Measurements from ENCODE around the gene TMEM130. TPM values are rescaled to one million over a fixed set of nuclear protein-coding genes. Genes with fewer than 3 reads are reported as not detected.

Gene TMEM130
- not detected in 2 replicates for total RNA-seq

- no peak for DNase-seq (ENCODE audit: extremely low read depth, low read depth, low spot score)
These were observed at the start of gene TMEM130 for GRCh38 chr7:98869597-98870120. TSS of gene TMEM130 (minus strand) at chr7:98870014. CDS start at chr7:98869861, 153 bp downstream.

GRCh38 chr7:98917331-98917730 is 47.5 kb upstream of the TMEM130 start:
- DNase-seq (ENCODE audit: extremely low read depth, low read depth, low spot score) = no peak

GRCh38 chr7:98913612-98914011 is 43.8 kb upstream of the TMEM130 start:
- DNase-seq (ENCODE audit: extremely low read depth, low read depth, low spot score) = no peak

- no peak for DNase-seq (ENCODE audit: extremely low read depth, low read depth, low spot score)
These were observed 43.2 kb upstream of the TMEM130 start for GRCh38 chr7:98913026-98913425.

- DNase-seq (ENCODE audit: extremely low read depth, low read depth, low spot score) = no peak
These were observed 42.1 kb upstream of the TMEM130 start for GRCh38 chr7:98911916-98912315.

- DNase-seq (ENCODE audit: extremely low read depth, low read depth, low spot score) = no peak
These were observed 40.6 kb upstream of the TMEM130 start for GRCh38 chr7:98910427-98910826.

- DNase-seq (ENCODE audit: extremely low read depth, low read depth, low spot score) = no peak
These were observed 39.7 kb upstream of the TMEM130 start for GRCh38 chr7:98909487-98909886.

GRCh38 chr7:98908585-98908984 is 38.8 kb upstream of the TMEM130 start:
- DNase-seq (ENCODE audit: extremely low read depth, low read depth, low spot score) = no peak

- no peak for DNase-seq (ENCODE audit: extremely low read depth, low read depth, low spot score)
These were observed 37.8 kb upstream of the TMEM130 start for GRCh38 chr7:98907570-98907969.

- DNase-seq (ENCODE audit: extremely low read depth, low read depth, low spot score) = no peak
These were observed 33.4 kb upstream of the TMEM130 start for GRCh38 chr7:98903246-98903645.

GRCh38 chr7:98902523-98902922 is 32.7 kb upstream of the TMEM130 start:
- no peak for DNase-seq (ENCODE audit: extremely low read depth, low read depth, low spot score)

GRCh38 chr7:98900815-98901214 is 31.0 kb upstream of the TMEM130 start:
- no peak for DNase-seq (ENCODE audit: extremely low read depth, low read depth, low spot score)

- DNase-seq (ENCODE audit: extremely low read depth, low read depth, low spot score) = no peak
These were observed 30.0 kb upstream of the TMEM130 start for GRCh38 chr7:98899816-98900215.

GRCh38 chr7:98892609-98893008 is 22.8 kb upstream of the TMEM130 start:
- no peak for DNase-seq (ENCODE audit: extremely low read depth, low read depth, low spot score)

- no peak for DNase-seq (ENCODE audit: extremely low read depth, low read depth, low spot score)
These were observed 17.2 kb upstream of the TMEM130 start for GRCh38 chr7:98887038-98887437.

- DNase-seq (ENCODE audit: extremely low read depth, low read depth, low spot score) = no peak
These were observed 14.6 kb upstream of the TMEM130 start for GRCh38 chr7:98884416-98884815.

- no peak for DNase-seq (ENCODE audit: extremely low read depth, low read depth, low spot score)
These were observed 11.9 kb upstream of the TMEM130 start for GRCh38 chr7:98881561-98882315.

GRCh38 chr7:98880485-98880884 is 10.7 kb upstream of the TMEM130 start:
- DNase-seq (ENCODE audit: extremely low read depth, low read depth, low spot score) = no peak

GRCh38 chr7:98879979-98880315 is 10.1 kb upstream of the TMEM130 start:
- DNase-seq (ENCODE audit: extremely low read depth, low read depth, low spot score) = no peak

- DNase-seq (ENCODE audit: extremely low read depth, low read depth, low spot score) = no peak
These were observed 9.6 kb upstream of the TMEM130 start for GRCh38 chr7:98879198-98879978.

GRCh38 chr7:98878365-98879197 is 8.8 kb upstream of the TMEM130 start, which contains the start of gene TRRAP:
TSS of gene TRRAP (plus strand) at chr7:98878532. CDS start at chr7:98881151, 2,619 bp downstream.
- DNase-seq (ENCODE audit: extremely low read depth, low read depth, low spot score) = no peak

Measured in glomerular endothelial cell (primary cell).